HepG2 (cell line): ENCODE results near the gene PDE3A. TPM values are rescaled to one million over a fixed set of nuclear protein-coding genes. Genes with fewer than 3 reads are reported as not detected.

Source experiments
- ATAC-seq: fragments of 200-7000 bp; cut with Tn5 transposase; 3 replicates; pipeline ENCODE4 v1.9.1; 2020; ENCODE audit warnings: mild to moderate bottlenecking, moderate library complexity
- BruUV-seq: library from RNA; stranded (reverse); fragments of 400-500 nt; replicated peaks from 2 replicates; lab custom pipeline; 2021; lab: Mats Ljungman, UMichigan
- CTCF ChIA-PET: fragments of 300-600 bp; formaldehyde crosslinking; extraction: SDS; loops from one replicate; lab custom pipeline; 2021; ENCODE audit warnings: low total read pairs, inconsistent platforms, low intra/inter-chr PET ratio; lab: Yijun Ruan, JAX
- POLR2A ChIA-PET: fragments of 350-600 bp; sonication (Branson Sonifier 250); formaldehyde crosslinking; loops from one replicate; lab custom pipeline; 2020; ENCODE audit warnings: antibody characterized with exemption, inconsistent platforms; lab: Yijun Ruan, JAX
- DNase-seq: peaks from one replicate; pipeline ENCODE4 v3.0.0-alpha.2; 2015; ENCODE audit warnings: low spot score
- FAIRE-seq: peaks from 3 replicates; lab custom pipeline; 2011; peaks lifted over from hg19 to GRCh38; lab: Jason Lieb, UNC
- H2AFZ ChIP-seq: one replicate; pipeline ENCODE4 v1.6.1; 2011; ENCODE audit warnings: low read length, inconsistent platforms
- H3K27ac ChIP-seq: fragments of 300-600 bp; 3 replicates; pipeline ENCODE4 v1.8.0; 2011; ENCODE audit warnings: mixed run types, mild to moderate bottlenecking, mixed read lengths, low read length, inconsistent platforms; ENCODE audit not compliant: insufficient read depth; ENCODE audit errors: extremely low read length
- H3K27me3 ChIP-seq, 2 experiments: fragments of 200-600 bp in 1 of 2; 2 replicates in 1 of 2; 3 replicates in 1 of 2; pipeline versions ENCODE4 v1.6.0 to v1.8.0; 2011; ENCODE audit warnings: low read length in 2 of 2, mild to moderate bottlenecking in 2 of 2, moderate library complexity in 2 of 2, inconsistent platforms in 1 of 2; ENCODE audit not compliant: insufficient read depth in 2 of 2, control insufficient read depth in 1 of 2
- H3K36me3 ChIP-seq, 2 experiments: fragments of 200-600 bp in 1 of 2; replicated peaks in 1 of 2; 2 replicates in 1 of 2; 3 replicates in 1 of 2; pipeline versions ENCODE4 v1.5.1 to v1.8.0; 2011; ENCODE audit warnings: low read length in 2 of 2, inconsistent platforms in 1 of 2; ENCODE audit not compliant: insufficient read depth in 2 of 2, control insufficient read depth in 1 of 2
- H3K4me1 ChIP-seq: 2 replicates; pipeline ENCODE4 v1.5.1; 2012; ENCODE audit warnings: low read length, inconsistent platforms; ENCODE audit not compliant: insufficient read depth
- H3K4me2 ChIP-seq: 2 replicates; pipeline ENCODE4 v1.6.0; 2011; ENCODE audit warnings: low read depth, low read length, inconsistent platforms
- H3K4me3 ChIP-seq, 3 experiments: fragments of 200-600 bp in 1 of 3; sonication (generic), shearing (Covaris generic) in 1 of 3; replicated peaks in 1 of 3; 2 replicates each; pipeline ENCODE4 v1.5.1; 2011 to 2016; ENCODE audit warnings: low read length in 3 of 3, inconsistent platforms in 2 of 3, low read depth in 2 of 3, mild to moderate bottlenecking in 2 of 3, control low read depth in 1 of 3, mixed read lengths in 1 of 3; ENCODE audit not compliant: insufficient read depth in 1 of 3
- H3K79me2 ChIP-seq: one replicate; pipeline ENCODE4 v1.6.1; 2011; ENCODE audit warnings: low read length, inconsistent platforms; ENCODE audit not compliant: insufficient read depth
- H3K9ac ChIP-seq: 2 replicates; pipeline ENCODE4 v1.6.0; 2011; ENCODE audit warnings: mild to moderate bottlenecking, low read depth, low read length, inconsistent platforms; ENCODE audit not compliant: insufficient read depth
- H3K9me3 ChIP-seq: 2 replicates; pipeline ENCODE4 v1.5.1; 2012; ENCODE audit warnings: mild to moderate bottlenecking, low read length
- H4K20me1 ChIP-seq: 2 replicates; pipeline ENCODE4 v1.6.0; 2011; ENCODE audit warnings: inconsistent platforms, mild to moderate bottlenecking, low read length, moderate library complexity; ENCODE audit not compliant: insufficient read depth
- BRCA1 ChIP-seq: sonication (generic); formaldehyde crosslinking; IDR thresholded peaks from 2 replicates; pipeline ENCODE4 v1.4.0; 2020; ENCODE audit warnings: missing genetic modification reagents
- HNRNPLL ChIP-seq: fragments of 200-400 bp; formaldehyde crosslinking; IDR thresholded peaks from 2 replicates; pipeline ENCODE4 v1.6.1; 2017; ENCODE audit warnings: mild to moderate bottlenecking, low read depth, low read length; ENCODE audit not compliant: poor library complexity, severe bottlenecking
- JUND ChIP-seq: sonication (generic); formaldehyde crosslinking; IDR thresholded peaks from 2 replicates; pipeline ENCODE4 v1.8.0; 2022; ENCODE audit warnings: mild to moderate bottlenecking, missing genetic modification reagents
- MAFF ChIP-seq: IDR thresholded peaks from 2 replicates; pipeline ENCODE4 v1.6.1; 2011; ENCODE audit warnings: low read depth, low read length, improper control_type of control experiment
- ZBTB3 ChIP-seq: sonication (generic); formaldehyde crosslinking; IDR thresholded peaks from 2 replicates; pipeline ENCODE4 v1.4.0; 2020; ENCODE audit warnings: low read depth, mild to moderate bottlenecking, moderate library complexity, missing genetic modification reagents, borderline replicate concordance
- WGBS: methylation state at CpG from one replicate; pipeline ENCODE4 v1.1.6; 2017; ENCODE audit warnings: low lambda C conversion rate; 5-methylcytosine and 5-hydroxymethylcytosine counted together
- in situ Hi-C: cut with HindIII; loops from 2 replicates; pipeline ENCODE4 v1.10.0; 2017; ENCODE audit warnings: low pct_unique_long_range_greater_than_20kb; ENCODE audit not compliant: extremely low pct_ligation_motif_present
- intact Hi-C: fragments of 100-400 bp; cut with micrococcal nuclease; formaldehyde crosslinking; loops from one replicate; pipeline ENCODE4 v1.10.0; 2022; ENCODE audit not compliant: unreplicated experiment
- polyA plus RNA-seq, 8 experiments: library from polyadenylated mRNA; depleted of rRNA in 3 of 8; stranded (reverse) in 7 of 8; unstranded in 1 of 8; fragments of >200 nt; fragmentation: Illumina TruSeq in 4 of 8; extraction: Trizol in 4 of 8; gene quantifications; 2 replicates each; pipeline versions ENCODE4 v1.2.1 to v1.2.3, GENCODE V29; 2011 to 2016; ENCODE audit warnings: low read depth in 4 of 8, missing spikeins in 1 of 8, mixed read lengths in 1 of 8; ENCODE audit not compliant: insufficient read depth in 1 of 8
- total RNA-seq, 5 experiments: library from RNA; depleted of rRNA; stranded (reverse); fragments of >200 nt; fragmentation: Illumina TruSeq; extraction: Trizol; gene quantifications; 2 replicates each; pipeline ENCODE4 v1.2.3, GENCODE V29; 2016; ENCODE audit warnings: low read depth in 1 of 5
- TF ChIP-seq, protein P1 (sequence below): sonication (generic); formaldehyde crosslinking; IDR thresholded peaks from 2 replicates; pipeline ENCODE4 v1.8.1; 2023; ENCODE audit warnings: mild to moderate bottlenecking, missing genetic modification reagents
- TF ChIP-seq, protein P2 (sequence below): sonication (generic); formaldehyde crosslinking; conservative IDR thresholded peaks from 2 replicates; pipeline ENCODE4 v1.4.0; 2020; ENCODE audit warnings: missing genetic modification reagents
- TF ChIP-seq, protein P3 (sequence below), 2 experiments: sonication (generic) in 1 of 2; formaldehyde crosslinking in 1 of 2; IDR thresholded peaks; 2 replicates each; pipeline versions ENCODE4 v1.6.1 to v1.9.0; 2014 to 2022; ENCODE audit warnings: antibody characterized with exemption in 1 of 2, borderline replicate concordance in 1 of 2, inconsistent platforms in 1 of 2, low read depth in 1 of 2, missing genetic modification reagents in 1 of 2

PDE3A gene
- total and polyA plus RNA-seq, 2 of the 13 experiments (the other 11 are each of a cell fraction or from before 2014, with no cell fraction given) = 0.77 to 1.5 TPM

DNA sequence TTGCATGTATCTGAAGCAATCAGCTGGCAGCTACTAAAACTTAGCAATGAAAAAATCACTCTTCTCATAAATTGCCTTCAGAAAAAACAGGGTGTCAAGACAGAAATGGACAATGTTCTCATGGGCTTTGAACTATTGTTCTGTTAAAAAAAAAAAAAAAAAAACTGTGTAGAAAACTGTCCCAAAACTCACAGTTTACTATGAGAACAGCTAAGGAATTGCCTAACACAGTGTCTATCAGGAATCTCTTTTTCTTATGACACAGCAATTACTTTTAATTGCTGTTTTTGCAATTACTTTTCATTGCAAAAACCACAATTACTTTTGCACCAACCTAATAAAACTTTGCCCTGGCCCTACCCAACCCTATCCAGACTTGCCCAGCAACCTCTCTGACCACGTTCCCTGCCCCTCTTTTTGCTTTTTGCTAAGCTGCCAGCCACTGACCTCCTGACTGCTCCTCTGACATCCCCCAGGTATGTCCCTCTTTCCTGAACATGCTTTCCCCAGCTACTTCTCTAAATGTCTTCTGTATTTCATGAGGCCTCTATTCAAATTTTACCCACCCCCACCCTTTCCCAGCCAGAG, 258.8 kb downstream of the PDE3A start:
- WGBS = 86% methylated on average over 1 of the region's 1 CpG
- Histone ChIP-seq H3K27ac (peak overlapping the region; percentile 50), H3K79me2 (no peaks in the 10 kb centered on the region), H4K20me1 (no peaks in the 10 kb centered on the region), H3K9me3 (no peaks in the 10 kb centered on the region), H2AFZ (no peak overlapping the region), H3K36me3 (no peaks in the 10 kb centered on the region), H3K4me1 (peaks cover 56% of the 10 kb centered on the region), H3K9ac (no peak overlapping the region), H3K27me3 (no peaks in the 10 kb centered on the region), H3K4me2 (no peak overlapping the region), H3K4me3 (no peak overlapping the region)
- ATAC-seq = no peak
- in situ Hi-C loops (no loop called here), intact Hi-C loops (no loop called here)
- FAIRE-seq = no peak
- BruUV-seq = no TSS peak
- no peak for DNase-seq
- ChIA-PET CTCF (no interaction called here), POLR2A (interaction anchor here (2.1 kb wide), 1 partner anchor 29 kb away, joined by 9 read pairs; no protein-coding TSS in a partner anchor)
- 0 out of 2 replicates have a peak, but pooled peaks have one; percentile 8 for TF ChIP-seq MAFF
- no peak for TF ChIP-seq HNRNPLL
- no peak for TF ChIP-seq BRCA1 (CRISPR knock-in tag)
- TF ChIP-seq, protein P1, sequence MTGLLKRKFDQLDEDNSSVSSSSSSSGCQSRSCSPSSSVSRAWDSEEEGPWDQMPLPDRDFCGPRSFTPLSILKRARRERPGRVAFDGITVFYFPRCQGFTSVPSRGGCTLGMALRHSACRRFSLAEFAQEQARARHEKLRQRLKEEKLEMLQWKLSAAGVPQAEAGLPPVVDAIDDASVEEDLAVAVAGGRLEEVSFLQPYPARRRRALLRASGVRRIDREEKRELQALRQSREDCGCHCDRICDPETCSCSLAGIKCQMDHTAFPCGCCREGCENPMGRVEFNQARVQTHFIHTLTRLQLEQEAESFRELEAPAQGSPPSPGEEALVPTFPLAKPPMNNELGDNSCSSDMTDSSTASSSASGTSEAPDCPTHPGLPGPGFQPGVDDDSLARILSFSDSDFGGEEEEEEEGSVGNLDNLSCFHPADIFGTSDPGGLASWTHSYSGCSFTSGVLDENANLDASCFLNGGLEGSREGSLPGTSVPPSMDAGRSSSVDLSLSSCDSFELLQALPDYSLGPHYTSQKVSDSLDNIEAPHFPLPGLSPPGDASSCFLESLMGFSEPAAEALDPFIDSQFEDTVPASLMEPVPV = no peak
- TF ChIP-seq, protein P2, sequence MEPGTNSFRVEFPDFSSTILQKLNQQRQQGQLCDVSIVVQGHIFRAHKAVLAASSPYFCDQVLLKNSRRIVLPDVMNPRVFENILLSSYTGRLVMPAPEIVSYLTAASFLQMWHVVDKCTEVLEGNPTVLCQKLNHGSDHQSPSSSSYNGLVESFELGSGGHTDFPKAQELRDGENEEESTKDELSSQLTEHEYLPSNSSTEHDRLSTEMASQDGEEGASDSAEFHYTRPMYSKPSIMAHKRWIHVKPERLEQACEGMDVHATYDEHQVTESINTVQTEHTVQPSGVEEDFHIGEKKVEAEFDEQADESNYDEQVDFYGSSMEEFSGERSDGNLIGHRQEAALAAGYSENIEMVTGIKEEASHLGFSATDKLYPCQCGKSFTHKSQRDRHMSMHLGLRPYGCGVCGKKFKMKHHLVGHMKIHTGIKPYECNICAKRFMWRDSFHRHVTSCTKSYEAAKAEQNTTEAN (CRISPR knock-in tag) = no peak
- TF ChIP-seq ZBTB3 (CRISPR knock-in tag) = no peak
- TF ChIP-seq JUND = no peak
- TF ChIP-seq, protein P3, sequence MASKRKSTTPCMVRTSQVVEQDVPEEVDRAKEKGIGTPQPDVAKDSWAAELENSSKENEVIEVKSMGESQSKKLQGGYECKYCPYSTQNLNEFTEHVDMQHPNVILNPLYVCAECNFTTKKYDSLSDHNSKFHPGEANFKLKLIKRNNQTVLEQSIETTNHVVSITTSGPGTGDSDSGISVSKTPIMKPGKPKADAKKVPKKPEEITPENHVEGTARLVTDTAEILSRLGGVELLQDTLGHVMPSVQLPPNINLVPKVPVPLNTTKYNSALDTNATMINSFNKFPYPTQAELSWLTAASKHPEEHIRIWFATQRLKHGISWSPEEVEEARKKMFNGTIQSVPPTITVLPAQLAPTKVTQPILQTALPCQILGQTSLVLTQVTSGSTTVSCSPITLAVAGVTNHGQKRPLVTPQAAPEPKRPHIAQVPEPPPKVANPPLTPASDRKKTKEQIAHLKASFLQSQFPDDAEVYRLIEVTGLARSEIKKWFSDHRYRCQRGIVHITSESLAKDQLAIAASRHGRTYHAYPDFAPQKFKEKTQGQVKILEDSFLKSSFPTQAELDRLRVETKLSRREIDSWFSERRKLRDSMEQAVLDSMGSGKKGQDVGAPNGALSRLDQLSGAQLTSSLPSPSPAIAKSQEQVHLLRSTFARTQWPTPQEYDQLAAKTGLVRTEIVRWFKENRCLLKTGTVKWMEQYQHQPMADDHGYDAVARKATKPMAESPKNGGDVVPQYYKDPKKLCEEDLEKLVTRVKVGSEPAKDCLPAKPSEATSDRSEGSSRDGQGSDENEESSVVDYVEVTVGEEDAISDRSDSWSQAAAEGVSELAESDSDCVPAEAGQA (IDR thresholded peaks at IDR 0.05; ENCODE audit: low read depth) = no peak
- TF ChIP-seq, protein P3 (CRISPR knock-in tag; IDR thresholded peaks at IDR 0.05; ENCODE audit: borderline replicate concordance) = no peak
